Cardiac fibroblast (primary cell): ENCODE results near the gene RAB17.

Source experiments
- DNase-seq, 2 donors: peaks; one replicate each; pipeline versions ENCODE4 v3.0.0 to v3.0.0-alpha.2; 2010; ENCODE audit warnings: low read depth in 2 of 2
- H3K4me3 ChIP-seq, 2 donors: replicated peaks in 1 of 2; 1 replicate in 1 of 2; 2 replicates in 1 of 2; pipeline ENCODE4 v1.5.1; 2011; ENCODE audit warnings: low read depth in 2 of 2, low read length in 2 of 2, mild to moderate bottlenecking in 2 of 2, moderate library complexity in 1 of 2
- TF ChIP-seq, protein P1 (sequence below): IDR thresholded peaks from one replicate; pipeline ENCODE4 v1.5.1; 2011; ENCODE audit warnings: low read depth, mild to moderate bottlenecking, low read length, inconsistent platforms

Gene RAB17

DNA sequence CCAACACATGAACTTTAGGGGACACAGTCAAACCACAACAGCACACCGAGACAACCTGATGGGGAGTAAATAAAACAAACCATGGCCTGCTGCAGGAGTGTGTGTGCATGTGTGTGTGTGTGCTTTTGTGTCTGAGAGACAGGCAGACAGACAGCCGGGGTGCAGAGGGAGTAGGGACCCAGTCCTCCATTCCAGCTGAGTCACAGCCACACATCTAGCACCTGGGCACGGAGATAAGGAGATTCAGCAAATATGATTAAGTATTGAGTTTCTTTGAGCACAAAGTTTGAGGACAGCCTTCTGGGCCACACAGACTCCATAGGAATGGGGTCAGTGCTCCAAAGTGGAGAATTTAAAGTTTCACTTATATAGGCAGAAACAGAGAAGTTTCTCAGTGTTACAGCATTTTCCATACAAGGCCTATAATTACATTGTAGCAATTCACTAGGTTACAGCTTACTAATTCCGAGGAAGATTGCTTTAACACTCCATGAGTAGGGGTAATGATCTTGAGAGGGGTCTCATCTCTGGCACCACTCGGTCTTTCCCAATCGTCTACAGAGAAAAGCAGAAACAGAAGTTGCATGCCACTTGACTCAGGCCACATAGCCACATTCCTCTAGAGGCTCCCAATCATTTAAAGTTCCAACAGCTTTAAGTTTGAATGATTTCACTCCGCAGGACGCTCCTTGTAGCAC lies 55.0 kb downstream of the RAB17 start:
- no peak overlapping the region for H3K4me3 ChIP-seq
- DNase-seq, result no peak
- TF ChIP-seq, protein P1, sequence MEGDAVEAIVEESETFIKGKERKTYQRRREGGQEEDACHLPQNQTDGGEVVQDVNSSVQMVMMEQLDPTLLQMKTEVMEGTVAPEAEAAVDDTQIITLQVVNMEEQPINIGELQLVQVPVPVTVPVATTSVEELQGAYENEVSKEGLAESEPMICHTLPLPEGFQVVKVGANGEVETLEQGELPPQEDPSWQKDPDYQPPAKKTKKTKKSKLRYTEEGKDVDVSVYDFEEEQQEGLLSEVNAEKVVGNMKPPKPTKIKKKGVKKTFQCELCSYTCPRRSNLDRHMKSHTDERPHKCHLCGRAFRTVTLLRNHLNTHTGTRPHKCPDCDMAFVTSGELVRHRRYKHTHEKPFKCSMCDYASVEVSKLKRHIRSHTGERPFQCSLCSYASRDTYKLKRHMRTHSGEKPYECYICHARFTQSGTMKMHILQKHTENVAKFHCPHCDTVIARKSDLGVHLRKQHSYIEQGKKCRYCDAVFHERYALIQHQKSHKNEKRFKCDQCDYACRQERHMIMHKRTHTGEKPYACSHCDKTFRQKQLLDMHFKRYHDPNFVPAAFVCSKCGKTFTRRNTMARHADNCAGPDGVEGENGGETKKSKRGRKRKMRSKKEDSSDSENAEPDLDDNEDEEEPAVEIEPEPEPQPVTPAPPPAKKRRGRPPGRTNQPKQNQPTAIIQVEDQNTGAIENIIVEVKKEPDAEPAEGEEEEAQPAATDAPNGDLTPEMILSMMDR, result no peak

DNA sequence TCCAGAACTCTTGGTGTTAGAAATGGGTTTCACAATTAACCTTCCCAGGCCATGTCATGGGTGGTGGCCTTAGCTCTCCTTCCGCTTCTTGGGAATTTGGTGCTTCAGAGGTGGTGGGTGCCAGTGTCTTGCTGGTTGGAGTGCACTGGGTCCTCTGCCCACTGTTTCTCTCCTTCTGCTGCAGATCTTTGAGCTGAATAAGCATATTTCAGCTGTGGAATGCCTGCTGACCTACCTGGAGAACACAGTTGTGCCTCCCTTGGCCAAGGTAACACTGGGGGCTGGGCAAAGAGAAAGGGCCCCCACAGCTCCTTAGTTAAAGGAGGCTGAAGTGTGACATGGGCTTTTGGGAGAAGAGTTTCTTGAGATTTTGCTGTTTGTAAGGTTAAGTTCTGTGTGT lies 56.2 kb downstream of the RAB17 start:
- TF ChIP-seq, protein P1, result no peak
- DNase-seq, result no peak
- no peak overlapping the region for H3K4me3 ChIP-seq

DNA sequence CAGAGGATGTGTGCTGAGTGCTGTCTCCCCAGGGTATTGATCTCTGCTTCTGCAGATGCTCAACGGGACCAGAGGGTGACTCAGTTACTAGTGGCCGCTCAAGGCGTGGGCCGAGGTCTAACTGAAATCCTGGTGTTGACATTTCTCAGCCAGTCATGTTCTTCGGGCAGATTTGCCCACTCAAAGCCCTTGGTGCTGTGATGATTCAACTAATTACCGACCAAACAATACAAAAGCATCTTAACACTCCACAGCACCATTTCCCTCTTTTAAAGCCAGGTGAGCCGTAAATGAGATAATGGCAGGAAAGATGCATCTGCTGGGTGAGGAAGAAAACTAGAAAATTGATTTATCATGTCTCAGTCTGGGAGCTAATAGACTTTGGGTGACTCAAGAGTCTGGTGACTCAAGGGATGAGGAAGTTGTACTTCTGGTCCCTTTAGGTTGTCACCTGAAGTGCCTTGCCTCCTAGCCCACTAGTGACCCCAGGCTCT lies 56.8 kb downstream of the RAB17 start:
- DNase-seq, result peak in 1 of 2 donors; percentile 81
- TF ChIP-seq, protein P1, result no peak
- no peak overlapping the region for H3K4me3 ChIP-seq

DNA sequence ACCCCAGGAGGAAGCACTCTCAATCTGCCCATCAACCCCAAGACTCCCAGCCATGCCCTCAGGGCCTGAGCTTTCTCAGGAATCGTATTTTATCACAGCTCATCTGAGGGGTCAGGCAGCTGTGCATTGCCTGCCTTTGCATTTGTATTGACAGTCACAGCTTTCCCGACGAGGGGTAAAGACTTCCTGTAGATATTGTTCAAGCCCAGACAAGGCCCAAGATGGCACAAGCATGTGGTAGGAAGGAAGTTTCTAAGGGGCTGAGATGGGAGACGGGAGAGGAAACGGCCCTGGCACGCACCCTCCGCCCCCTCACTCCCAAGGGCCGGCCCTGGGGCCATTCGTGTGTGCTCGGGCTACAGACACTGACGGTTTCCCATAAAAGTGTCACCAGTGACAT lies 58.4 kb downstream of the RAB17 start:
- TF ChIP-seq, protein P1, result no peak
- DNase-seq, result no peak
- H3K4me3 ChIP-seq, result no peak overlapping the region

DNA sequence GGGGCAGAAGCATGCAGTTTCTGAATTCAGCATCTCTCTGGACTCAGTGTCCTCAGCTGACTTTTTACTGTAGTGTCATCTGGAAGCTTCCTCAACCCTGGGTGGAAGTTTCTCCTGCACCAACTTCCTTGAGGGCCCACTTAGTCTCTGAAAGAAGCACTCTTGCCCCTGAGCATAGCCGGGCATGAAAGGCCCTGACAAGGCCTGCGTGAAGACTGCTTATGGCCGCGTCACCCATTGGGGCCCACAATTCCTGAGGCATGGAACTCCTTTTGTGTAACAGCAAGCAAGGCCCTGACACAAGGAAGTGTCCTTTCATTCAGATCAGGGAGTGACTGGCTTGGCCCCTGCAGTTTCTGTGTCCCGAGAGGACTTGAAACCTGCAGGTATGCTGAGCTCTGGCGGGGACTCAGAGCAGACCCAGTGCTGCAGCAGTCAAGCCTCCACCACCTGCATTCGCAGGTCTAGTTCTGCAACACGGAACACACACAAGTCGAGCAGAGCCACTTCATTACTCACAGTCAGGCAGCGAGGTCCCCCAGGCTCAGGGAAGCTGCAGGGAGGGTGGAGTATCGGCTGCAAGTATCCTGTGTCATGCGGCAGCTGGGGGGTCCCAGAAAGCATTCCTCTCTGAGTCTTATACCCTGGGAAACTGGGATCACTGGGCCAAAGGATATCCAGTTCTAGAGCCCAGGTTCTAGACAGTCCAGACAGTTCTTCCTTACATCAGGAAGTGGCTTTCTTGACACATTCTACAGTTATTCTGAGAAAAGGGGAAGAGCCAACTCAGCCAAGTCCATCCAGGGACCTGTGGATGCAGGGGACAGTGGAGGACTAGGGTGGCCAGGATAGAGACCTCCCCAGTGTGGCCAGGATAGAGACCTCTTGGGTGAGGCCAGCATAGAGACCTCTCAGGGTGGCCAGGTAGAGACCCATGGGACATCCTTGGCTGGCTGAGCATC lies 59.8 kb downstream of the RAB17 start:
- no peak for DNase-seq
- TF ChIP-seq, protein P1, result no peak
- no peak overlapping the region for H3K4me3 ChIP-seq

DNA sequence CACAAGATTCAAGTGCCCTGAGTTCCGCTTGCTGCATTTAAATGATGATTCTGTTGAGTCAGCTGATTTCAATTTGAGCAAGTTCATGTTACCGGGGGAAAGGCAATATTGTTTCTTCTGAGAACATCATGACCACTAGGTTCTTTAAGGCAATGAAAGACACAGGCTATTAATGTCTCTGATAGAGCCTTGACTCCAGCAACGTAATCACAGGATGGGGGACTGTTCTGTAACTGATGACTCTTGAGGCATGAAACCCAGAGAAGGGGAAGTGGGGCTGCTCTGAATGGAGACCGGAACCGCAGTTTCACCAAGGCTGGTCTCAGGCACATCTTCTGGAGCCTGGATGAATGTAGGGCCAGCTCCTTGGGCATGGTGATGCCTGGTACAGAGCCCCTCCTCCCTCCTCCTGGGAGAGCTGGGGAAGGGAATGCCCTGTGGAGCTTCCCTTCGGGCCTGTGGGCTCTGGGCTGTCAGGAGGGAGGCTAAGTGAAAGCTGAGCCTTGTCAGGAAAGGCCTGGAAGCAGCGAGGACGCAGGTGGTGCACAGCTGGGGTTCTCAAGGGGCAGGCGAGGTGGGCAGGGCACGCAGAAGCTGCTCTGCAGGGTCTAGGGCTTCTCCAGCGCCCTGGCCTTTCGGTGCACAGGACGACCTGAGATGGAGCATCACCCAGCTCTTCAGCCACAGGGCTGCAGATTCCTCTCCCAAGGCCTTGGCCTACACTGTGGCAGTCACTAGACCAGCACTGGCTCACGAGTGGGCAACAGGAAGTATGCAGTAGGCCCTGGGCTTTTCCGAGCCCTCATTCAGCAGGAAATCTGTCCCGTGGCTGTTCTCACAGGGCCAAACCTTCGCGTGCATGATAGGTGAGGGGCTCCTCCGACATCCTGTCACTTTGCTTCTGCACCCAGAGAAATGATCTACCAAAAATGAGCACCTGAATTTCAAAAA lies 60.8 kb downstream of the RAB17 start:
- no peak overlapping the region for H3K4me3 ChIP-seq
- TF ChIP-seq, protein P1, result no peak
- DNase-seq, result no peak
